ENCODE data around the gene FLAD1. TPM values are rescaled to one million over a fixed set of nuclear protein-coding genes. Genes with fewer than 3 reads are reported as not detected.

Gene FLAD1
- total RNA-seq, 5 donors from 2014 or later (not counting 1 experiment from before 2014, with no cell fraction given): 32.8 to 64.3 (median 53.4) TPM

DNA sequence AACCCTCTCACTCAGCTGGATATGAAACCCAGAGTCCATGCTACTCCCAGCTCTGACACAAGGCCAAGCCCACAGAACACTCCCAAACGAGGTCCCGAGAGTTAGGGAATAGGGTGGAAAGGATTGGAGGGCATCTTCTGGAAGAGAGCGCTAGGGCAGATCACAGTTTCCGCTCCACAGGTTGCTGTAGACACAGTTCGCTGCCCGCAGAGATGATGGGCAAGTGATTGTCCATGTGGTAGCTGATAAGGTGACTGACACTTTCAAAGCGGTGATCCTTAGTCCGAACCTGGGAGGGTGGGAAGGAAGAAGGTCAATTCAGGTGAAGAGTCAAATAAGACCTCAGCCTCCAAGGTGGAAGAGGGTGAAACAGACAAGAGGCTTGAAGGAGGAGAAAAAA lies 19.5 kb upstream of the FLAD1 start:
- no peak for DNase-seq
- no peaks in the 10 kb centered on the region for H3K27me3 Mint-ChIP-seq
- CTCF ChIA-PET: interaction anchor here in 1 of 2 donors (1.1 kb wide), 1 partner anchor 8 kb away, joined by 5 read pairs; the partner anchor contains the start of gene PBXIP1
- H3K4me1 Mint-ChIP-seq: peaks cover 27 to 38% (median 33%) of the 10 kb centered on the region in 3 donors
- WGBS (ENCODE audit: insufficient coverage): 100% methylated on average over 6 of the region's 8 CpGs
- peak overlapping the region; percentile 40 to 66 for H3K27ac Mint-ChIP-seq
- POLR2A ChIA-PET: no interaction called here
- no peaks in the 10 kb centered on the region for H3K9me3 ChIP-seq
- no peak for ATAC-seq (replicated peaks in 1 of 4)
- no peak overlapping the region for H3K4me3 Mint-ChIP-seq
- H3K4me1 ChIP-seq (ENCODE audit: control insufficient read depth in 1 of 2, extremely low read depth in 1 of 2, insufficient read depth in 2 of 2, low read length in 2 of 2): peaks cover 19 to 50% of the 10 kb centered on the region in 2 experiments
- H3K36me3 ChIP-seq (ENCODE audit: control insufficient read depth in 2 of 2, extremely low read depth in 1 of 2, insufficient read depth in 1 of 2, low read length in 1 of 2): peaks cover 24 to 67% of the 10 kb centered on the region in 2 donors
- no peaks in the 10 kb centered on the region for H3K27me3 ChIP-seq (replicated peaks in 1 of 2; ENCODE audit: control insufficient read depth in 2 of 2, extremely low read depth in 1 of 2, insufficient read depth in 2 of 2, low read length in 1 of 2)
- no peak overlapping the region for H3K4me3 ChIP-seq (ENCODE audit: control insufficient read depth in 1 of 2, extremely low read depth in 1 of 2, low read length in 1 of 2)
- H3K27ac ChIP-seq (ENCODE audit: low read length): no peak overlapping the region
- H3K36me3 Mint-ChIP-seq: peaks cover 24% of the 10 kb centered on the region
- H3K9me3 Mint-ChIP-seq: no peaks in the 10 kb centered on the region

- no peak overlapping the region for H3K27ac ChIP-seq (ENCODE audit: low read length)
These were observed 18.8 kb upstream of the FLAD1 start for GRCh38 chr1:154964359-154964758.

GRCh38 chr1:154966111-154966510 lies 17.0 kb upstream of the FLAD1 start:
- Histone ChIP-seq H3K36me3 (ENCODE audit: control insufficient read depth in 2 of 2, extremely low read depth in 1 of 2, insufficient read depth in 1 of 2, low read length in 1 of 2) (peaks cover 21 to 79% of the 10 kb centered on the region in 2 donors), H3K4me1 (ENCODE audit: control insufficient read depth in 1 of 2, extremely low read depth in 1 of 2, insufficient read depth in 2 of 2, low read length in 2 of 2) (peaks cover 10 to 46% of the 10 kb centered on the region in 2 experiments), H3K4me3 (ENCODE audit: control insufficient read depth in 1 of 2, extremely low read depth in 1 of 2, low read length in 1 of 2) (no peak overlapping the region), H3K9me3 (no peaks in the 10 kb centered on the region), H3K27me3 (replicated peaks in 1 of 2; ENCODE audit: control insufficient read depth in 2 of 2, extremely low read depth in 1 of 2, insufficient read depth in 2 of 2, low read length in 1 of 2) (no peaks in the 10 kb centered on the region), H3K27ac (ENCODE audit: low read length) (no peak overlapping the region)
- ChIA-PET POLR2A (no interaction called here), CTCF (interaction anchor here in 1 of 2 donors (0.5 to 1.2 kb wide), 3 partner anchors 50 to 345 kb away, joined by 3 read pairs; no protein-coding TSS in a partner anchor)
- Mint-ChIP-seq H3K4me3 (no peak overlapping the region), H3K4me1 (peaks cover 27 to 38% (median 34%) of the 10 kb centered on the region in 3 donors), H3K36me3 (peaks cover 29% of the 10 kb centered on the region), H3K27me3 (no peaks in the 10 kb centered on the region), H3K27ac (no peak overlapping the region), H3K9me3 (no peaks in the 10 kb centered on the region)
- DNase-seq: no peak
- ATAC-seq (replicated peaks in 1 of 4): no peak
- no CpG with 5 or more reads among the region's 7 CpGs for WGBS (ENCODE audit: insufficient coverage)

More at GRCh38 chr1:154964359-154964758, 18.8 kb upstream of the FLAD1 start:
- Mint-ChIP-seq H3K27ac (peak overlapping the region; percentile 43 to 55), H3K36me3 (peaks cover 25% of the 10 kb centered on the region), H3K4me1 (peaks cover 32 to 43% (median 39%) of the 10 kb centered on the region in 3 donors), H3K9me3 (no peaks in the 10 kb centered on the region), H3K27me3 (no peaks in the 10 kb centered on the region), H3K4me3 (no peak overlapping the region)
- ATAC-seq (replicated peaks in 1 of 4): no peak
- ChIA-PET CTCF (interaction anchor here in 1 of 2 donors (0.6 to 1.1 kb wide), 2 partner anchors 9 to 88 kb away, joined by 5 to 6 read pairs; partner anchors contain the start of gene PBXIP1), POLR2A (no interaction called here)
- no peak for DNase-seq
- Histone ChIP-seq H3K4me1 (ENCODE audit: control insufficient read depth in 1 of 2, extremely low read depth in 1 of 2, insufficient read depth in 2 of 2, low read length in 2 of 2) (peaks cover 19 to 47% of the 10 kb centered on the region in 2 experiments), H3K27me3 (replicated peaks in 1 of 2; ENCODE audit: control insufficient read depth in 2 of 2, extremely low read depth in 1 of 2, insufficient read depth in 2 of 2, low read length in 1 of 2) (no peaks in the 10 kb centered on the region), H3K9me3 (no peaks in the 10 kb centered on the region), H3K36me3 (ENCODE audit: control insufficient read depth in 2 of 2, extremely low read depth in 1 of 2, insufficient read depth in 1 of 2, low read length in 1 of 2) (peaks cover 21 to 67% of the 10 kb centered on the region in 2 donors), H3K4me3 (ENCODE audit: control insufficient read depth in 1 of 2, extremely low read depth in 1 of 2, low read length in 1 of 2) (no peak overlapping the region)
- WGBS (ENCODE audit: insufficient coverage): 100% methylated on average over 2 of the region's 6 CpGs

DNA sequence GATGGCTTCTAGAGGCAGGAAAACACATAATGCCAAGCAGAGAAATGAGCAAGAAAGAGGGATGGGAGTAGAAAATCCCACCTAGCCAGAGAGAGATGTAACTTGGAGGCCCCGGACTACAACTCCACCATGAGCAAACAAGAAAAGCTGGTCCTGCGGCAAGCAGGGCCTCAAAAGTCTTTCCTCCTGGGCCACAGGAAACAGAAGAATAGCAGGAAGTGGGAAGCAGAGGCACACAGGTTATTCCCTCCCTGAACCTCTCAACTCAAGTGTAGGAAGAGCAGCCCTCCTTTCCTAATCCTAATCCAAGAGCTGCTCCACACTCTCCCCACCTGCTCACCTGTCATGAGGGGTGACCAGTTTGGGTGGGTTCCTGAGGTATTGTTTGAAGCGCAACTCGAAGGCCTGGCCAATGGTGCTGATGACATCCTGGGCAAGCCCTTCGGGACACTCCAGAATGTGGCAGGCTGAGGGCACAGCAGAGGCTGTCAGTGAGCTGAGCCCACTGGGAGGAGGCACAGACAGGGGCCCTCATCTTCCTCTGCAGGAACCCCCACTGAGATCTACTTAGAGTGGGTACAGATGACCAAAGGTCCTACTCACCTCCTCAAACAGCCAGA lies 15.7 kb upstream of the FLAD1 start:
- no peak overlapping the region for H3K4me3 ChIP-seq (ENCODE audit: control insufficient read depth in 1 of 2, extremely low read depth in 1 of 2, low read length in 1 of 2)
- DNase-seq (no peak), ATAC-seq (replicated peaks in 1 of 4) (no peak)
- H3K27me3 ChIP-seq (replicated peaks in 1 of 2; ENCODE audit: control insufficient read depth in 2 of 2, extremely low read depth in 1 of 2, insufficient read depth in 2 of 2, low read length in 1 of 2): no peaks in the 10 kb centered on the region
- H3K4me1 ChIP-seq (ENCODE audit: control insufficient read depth in 1 of 2, extremely low read depth in 1 of 2, insufficient read depth in 2 of 2, low read length in 2 of 2): peaks cover 10 to 53% of the 10 kb centered on the region in 2 experiments
- WGBS (ENCODE audit: insufficient coverage): 87% methylated on average over 4 of the region's 5 CpGs
- Mint-ChIP-seq H3K36me3 (peaks cover 34% of the 10 kb centered on the region), H3K9me3 (no peaks in the 10 kb centered on the region), H3K27me3 (no peaks in the 10 kb centered on the region), H3K4me1 (peaks cover 31 to 45% (median 37%) of the 10 kb centered on the region in 3 donors), H3K4me3 (no peak overlapping the region), H3K27ac (peak overlapping the region; percentile 36 to 55)
- no peak overlapping the region for H3K27ac ChIP-seq (ENCODE audit: low read length)
- peaks cover 21 to 86% of the 10 kb centered on the region in 2 donors for H3K36me3 ChIP-seq (ENCODE audit: control insufficient read depth in 2 of 2, extremely low read depth in 1 of 2, insufficient read depth in 1 of 2, low read length in 1 of 2)
- CTCF ChIA-PET: interaction anchor here in 1 of 2 donors (1.2 kb wide), 1 partner anchor 49 kb away, joined by 3 read pairs; no protein-coding TSS in a partner anchor
- POLR2A ChIA-PET: interaction anchor here in 1 of 2 donors (0.6 kb wide), 2 partner anchors 14 to 28 kb away, joined by 3 to 9 read pairs; no protein-coding TSS in a partner anchor
- no peaks in the 10 kb centered on the region for H3K9me3 ChIP-seq

DNA sequence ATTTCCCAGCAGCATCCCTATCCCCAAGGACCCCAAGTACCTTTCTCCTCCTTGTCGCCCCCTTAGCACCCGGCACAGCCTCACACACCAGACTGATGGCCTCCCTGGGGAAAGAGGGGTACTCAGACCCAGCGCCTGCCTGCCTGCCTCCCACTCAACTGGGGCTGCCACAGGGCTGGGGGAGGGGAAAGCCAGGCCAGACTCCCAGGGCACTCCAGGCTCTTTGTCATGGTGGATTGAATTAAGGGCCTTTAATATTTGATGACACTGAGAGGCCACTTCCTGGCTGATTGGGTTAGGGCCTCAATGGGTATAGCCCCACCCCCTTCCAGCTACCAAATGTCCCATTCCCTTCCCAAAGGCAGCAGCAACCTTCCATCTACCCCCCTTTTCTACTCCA lies 14.4 kb upstream of the FLAD1 start:
- Mint-ChIP-seq H3K4me1 (peaks cover 25 to 42% (median 27%) of the 10 kb centered on the region in 3 donors), H3K27me3 (no peaks in the 10 kb centered on the region), H3K27ac (peak overlapping the region; percentile 16 to 77), H3K36me3 (peaks cover 32% of the 10 kb centered on the region), H3K9me3 (no peaks in the 10 kb centered on the region), H3K4me3 (no peak overlapping the region)
- no peaks in the 10 kb centered on the region for H3K27me3 ChIP-seq (replicated peaks in 1 of 2; ENCODE audit: control insufficient read depth in 2 of 2, extremely low read depth in 1 of 2, insufficient read depth in 2 of 2, low read length in 1 of 2)
- H3K4me3 ChIP-seq (ENCODE audit: control insufficient read depth in 1 of 2, extremely low read depth in 1 of 2, low read length in 1 of 2): no peak overlapping the region
- POLR2A ChIA-PET: interaction anchor here (0.5 to 1.0 kb wide), 3 partner anchors 13 to 571 kb away, joined by 3 to 6 read pairs (median 3); partner anchors contain the start of gene PBXIP1 (in 1 of the 2)
- ATAC-seq (replicated peaks in 1 of 4) (no peak), DNase-seq (no peak)
- WGBS (ENCODE audit: insufficient coverage): no CpG with 5 or more reads among the region's 3 CpGs
- peaks cover 13 to 77% of the 10 kb centered on the region in 2 donors for H3K36me3 ChIP-seq (ENCODE audit: control insufficient read depth in 2 of 2, extremely low read depth in 1 of 2, insufficient read depth in 1 of 2, low read length in 1 of 2)
- H3K27ac ChIP-seq (ENCODE audit: low read length): peak overlapping the region; percentile 21
- H3K4me1 ChIP-seq (ENCODE audit: control insufficient read depth in 1 of 2, extremely low read depth in 1 of 2, insufficient read depth in 2 of 2, low read length in 2 of 2): peaks cover 7 to 54% of the 10 kb centered on the region in 2 experiments
- CTCF ChIA-PET: no interaction called here
- no peaks in the 10 kb centered on the region for H3K9me3 ChIP-seq

- no peak for DNase-seq
- 100% methylated on average over 1 of the region's 5 CpGs for WGBS (ENCODE audit: insufficient coverage)
- H3K27ac ChIP-seq (ENCODE audit: low read length): no peak overlapping the region
These were observed 13.9 kb upstream of the FLAD1 start for GRCh38 chr1:154969246-154969645.

More at GRCh38 chr1:154969246-154969645, 13.9 kb upstream of the FLAD1 start:
- H3K4me3 ChIP-seq (ENCODE audit: control insufficient read depth in 1 of 2, extremely low read depth in 1 of 2, low read length in 1 of 2): no peak overlapping the region
- Mint-ChIP-seq H3K36me3 (peaks cover 29% of the 10 kb centered on the region), H3K4me1 (peaks cover 22 to 39% (median 24%) of the 10 kb centered on the region in 3 donors), H3K27me3 (no peaks in the 10 kb centered on the region), H3K4me3 (no peak overlapping the region), H3K9me3 (no peaks in the 10 kb centered on the region), H3K27ac (peak overlapping the region; percentile 22 to 77)
- POLR2A ChIA-PET: interaction anchor here (1.0 to 1.4 kb wide), 2 partner anchors 14 to 47 kb away, joined by 3 to 4 read pairs; partner anchors contain the start of gene PBXIP1 (in 1 of the 2)
- CTCF ChIA-PET: interaction anchor here in 1 of 2 donors (1.1 kb wide), 1 partner anchor 10 kb away, joined by 3 read pairs; no protein-coding TSS in a partner anchor
- peaks cover 5 to 55% of the 10 kb centered on the region in 2 experiments for H3K4me1 ChIP-seq (ENCODE audit: control insufficient read depth in 1 of 2, extremely low read depth in 1 of 2, insufficient read depth in 2 of 2, low read length in 2 of 2)
- no peaks in the 10 kb centered on the region for H3K27me3 ChIP-seq (replicated peaks in 1 of 2; ENCODE audit: control insufficient read depth in 2 of 2, extremely low read depth in 1 of 2, insufficient read depth in 2 of 2, low read length in 1 of 2)
- no peak for ATAC-seq (replicated peaks in 1 of 4)
- H3K9me3 ChIP-seq: no peaks in the 10 kb centered on the region
- peaks cover 9 to 72% of the 10 kb centered on the region in 2 donors for H3K36me3 ChIP-seq (ENCODE audit: control insufficient read depth in 2 of 2, extremely low read depth in 1 of 2, insufficient read depth in 1 of 2, low read length in 1 of 2)
